Measurements from ENCODE around the gene CLHC1. TPM values are rescaled to one million over a fixed set of nuclear protein-coding genes. Genes with fewer than 3 reads are reported as not detected.
A peak's percentile ranks its signal among the peaks of the same experiment; 100 is the strongest.

Gene CLHC1
- total and polyA plus RNA-seq, 12 donors, result 4.7 to 21.3 (median 10.5) TPM

GRCh38 chr2:55152475-55153412 is 79.3 kb downstream of the CLHC1 start:
- no peak for DNase-seq
- WGBS, 4 donors, result 83 to 88% (median 86%) methylated on average over 14 of the region's 14 CpGs
- Histone ChIP-seq H3K36me3 (replicated peaks in 1 of 2) (no peaks in the 10 kb centered on the region), H3K9me3 (replicated peaks in 1 of 3) (no peaks in the 10 kb centered on the region), H3K4me3 (no peak overlapping the region), H3K27me3 (no peaks in the 10 kb centered on the region), H3K27ac (peak overlapping the region in 1 of 5 donors; percentile 9), H3K4me1 (replicated peaks in 1 of 2) (peaks cover 6 to 17% of the 10 kb centered on the region in 2 donors)
- intact Hi-C loops (cut with DNase I), result loop anchor here in 1 of 2 donors (5.0 kb wide), 1 partner anchor 35 kb away; no protein-coding TSS in a partner anchor
- TF ChIP-seq CTCF (IDR thresholded peaks at IDR 0.05) (no peak), POLR2A (IDR thresholded peaks at IDR 0.05) (no peak)

- no peak overlapping the region for H3K4me3 ChIP-seq
- peaks cover 0 to 8% of the 10 kb centered on the region in 2 donors for H3K4me1 ChIP-seq (replicated peaks in 1 of 2)
- H3K9me3 ChIP-seq (replicated peaks in 1 of 3), result no peaks in the 10 kb centered on the region
- peak overlapping the region in 1 of 5 donors; percentile 9 for H3K27ac ChIP-seq
- no peaks in the 10 kb centered on the region for H3K36me3 ChIP-seq (replicated peaks in 1 of 2)
- TF ChIP-seq POLR2A (IDR thresholded peaks at IDR 0.05) (no peak), CTCF (IDR thresholded peaks at IDR 0.05) (no peak)
- no peaks in the 10 kb centered on the region for H3K27me3 ChIP-seq
- intact Hi-C loops (cut with DNase I), result loop anchor here in 1 of 2 donors (5.0 kb wide), 1 partner anchor 35 kb away; no protein-coding TSS in a partner anchor
- DNase-seq, result no peak
Measured at GRCh38 chr2:55151733-55152433, 80.2 kb downstream of the CLHC1 start.

GRCh38 chr2:55150834-55151233 is 81.3 kb downstream of the CLHC1 start:
- H3K9me3 ChIP-seq (replicated peaks in 1 of 3), result no peaks in the 10 kb centered on the region
- no peaks in the 10 kb centered on the region for H3K27me3 ChIP-seq
- intact Hi-C loops (cut with DNase I), result loop anchor here in 1 of 2 donors (5.0 kb wide), 1 partner anchor 34 kb away; no protein-coding TSS in a partner anchor
- TF ChIP-seq CTCF (IDR thresholded peaks at IDR 0.05) (no peak), POLR2A (IDR thresholded peaks at IDR 0.05) (no peak)
- 73 to 94% (median 83%) methylated on average over 3 of the region's 3 CpGs for WGBS, 4 donors
- H3K27ac ChIP-seq, result no peak overlapping the region
- H3K36me3 ChIP-seq (replicated peaks in 1 of 2), result no peaks in the 10 kb centered on the region
- H3K4me3 ChIP-seq, result no peak overlapping the region
- H3K4me1 ChIP-seq (replicated peaks in 1 of 2), result no peaks in the 10 kb centered on the region
- DNase-seq, result no peak

GRCh38 chr2:55148269-55148668 is 83.8 kb downstream of the CLHC1 start:
- TF ChIP-seq CTCF (IDR thresholded peaks at IDR 0.05), result no peak
- no peak for TF ChIP-seq POLR2A (IDR thresholded peaks at IDR 0.05)
- WGBS, 4 donors, result 52 to 70% (median 64%) methylated on average over 2 of the region's 2 CpGs

More at GRCh38 chr2:55148269-55148668, 83.8 kb downstream of the CLHC1 start:
- Histone ChIP-seq H3K4me1 (replicated peaks in 1 of 2) (no peaks in the 10 kb centered on the region), H3K36me3 (replicated peaks in 1 of 2) (no peaks in the 10 kb centered on the region), H3K9me3 (replicated peaks in 1 of 3) (no peaks in the 10 kb centered on the region), H3K27ac (no peak overlapping the region), H3K4me3 (no peak overlapping the region), H3K27me3 (no peaks in the 10 kb centered on the region)
- DNase-seq, result no peak
- intact Hi-C loops (cut with DNase I), result no loop called here
